HG02610 (cell line): ENCODE results near the gene GALNTL6.
A peak's percentile ranks its signal among the peaks of the same experiment; 100 is the strongest.

Experiments
- ATAC-seq: cut with Tn5 transposase; IDR thresholded peaks from one replicate; pipeline ENCODE4 v1.9.1; 2021; ENCODE audit warnings: mild to moderate bottlenecking, moderate library complexity; ENCODE audit not compliant: unreplicated experiment

Gene GALNTL6

GRCh38 chr4:171983935-171984805 is 171.0 kb downstream of the GALNTL6 start:
- ATAC-seq: no peak

GRCh38 chr4:171985129-171985528 is 171.9 kb downstream of the GALNTL6 start:
- no peak for ATAC-seq

- ATAC-seq: no peak
Observed at GRCh38 chr4:171993247-171993646, 180.0 kb downstream of the GALNTL6 start.

GRCh38 chr4:172007889-172008288 is 194.7 kb downstream of the GALNTL6 start:
- ATAC-seq: no peak

GRCh38 chr4:172009446-172010230 is 196.4 kb downstream of the GALNTL6 start:
- ATAC-seq: no peak

GRCh38 chr4:172011196-172011595 is 198.0 kb downstream of the GALNTL6 start:
- ATAC-seq: no peak

- no peak for ATAC-seq
Observed at GRCh38 chr4:172018358-172018757, 205.2 kb downstream of the GALNTL6 start.

- ATAC-seq: no peak
Observed at GRCh38 chr4:172035562-172035961, 222.4 kb downstream of the GALNTL6 start.

GRCh38 chr4:172040766-172041165 is 227.6 kb downstream of the GALNTL6 start:
- ATAC-seq: no peak

- ATAC-seq: no peak
Observed at GRCh38 chr4:172042714-172043114, 229.5 kb downstream of the GALNTL6 start.

- ATAC-seq: no peak
Observed at GRCh38 chr4:172045981-172046380, 232.8 kb downstream of the GALNTL6 start.

GRCh38 chr4:172048666-172049065 is 235.5 kb downstream of the GALNTL6 start:
- ATAC-seq: no peak

- no peak for ATAC-seq
Observed at GRCh38 chr4:172050911-172051310, 237.7 kb downstream of the GALNTL6 start.

GRCh38 chr4:172055046-172055445 is 241.8 kb downstream of the GALNTL6 start:
- ATAC-seq: peak; percentile 84

- ATAC-seq: no peak
Observed at GRCh38 chr4:172055498-172055897, 242.3 kb downstream of the GALNTL6 start.

- peak; percentile 82 for ATAC-seq
Observed at GRCh38 chr4:172061204-172061603, 248.0 kb downstream of the GALNTL6 start.

GRCh38 chr4:172068506-172068905 is 255.3 kb downstream of the GALNTL6 start:
- ATAC-seq: no peak

GRCh38 chr4:172073590-172073989 is 260.4 kb downstream of the GALNTL6 start:
- no peak for ATAC-seq

GRCh38 chr4:172083272-172083671 is 270.1 kb downstream of the GALNTL6 start:
- ATAC-seq: no peak

GRCh38 chr4:172088556-172088955 is 275.4 kb downstream of the GALNTL6 start:
- no peak for ATAC-seq

GRCh38 chr4:172095161-172095560 is 282.0 kb downstream of the GALNTL6 start:
- no peak for ATAC-seq

- ATAC-seq: no peak
Observed at GRCh38 chr4:172096786-172097185, 283.6 kb downstream of the GALNTL6 start.
